ENCODE results near the gene ISYNA1. TPM values are rescaled to one million over a fixed set of nuclear protein-coding genes. Genes with fewer than 3 reads are reported as not detected.

Gene ISYNA1
- total and polyA plus RNA-seq, 2 of the 13 experiments (the other 11 are each of a cell fraction or from before 2014, with no cell fraction given): 29.6 to 48.5 TPM

- TF ChIP-seq SPEN (CRISPR knock-in tag; IDR thresholded peaks at IDR 0.05; ENCODE audit: low read depth) (no peak), ZNF605 (CRISPR knock-in tag; IDR thresholded peaks at IDR 0.05) (peak; percentile 32; the same call in 1 of the 2 replicates), IKZF5 (CRISPR knock-in tag; IDR thresholded peaks at IDR 0.05) (no peak; the same call in 1 of the 2 replicates), SP140L (CRISPR knock-in tag; IDR thresholded peaks at IDR 0.05; ENCODE audit: borderline replicate concordance) (no peak), GATAD2A (CRISPR knock-in tag; IDR thresholded peaks at IDR 0.05) (peak; percentile 10; the same call in 1 of the 2 replicates), CCAR2 (optimal IDR thresholded peaks at IDR 0.05; ENCODE audit: low read depth, low read length) (no peak), ZNF629 (CRISPR knock-in tag; conservative IDR thresholded peaks at IDR 0.05) (no peak), ZNF260 (CRISPR knock-in tag; IDR thresholded peaks at IDR 0.05; ENCODE audit: borderline replicate concordance, low read depth) (no peak), HNRNPLL (IDR thresholded peaks at IDR 0.05; ENCODE audit: low read depth, low read length, poor library complexity, severe bottlenecking) (peak; percentile 89), HMG20B (CRISPR knock-in tag; conservative IDR thresholded peaks at IDR 0.05) (no peak), SOX6 (IDR thresholded peaks at IDR 0.05) (no peak), SOX6 (CRISPR knock-in tag; IDR thresholded peaks at IDR 0.05) (no peak; the same call in 1 of the 2 replicates), ZNF574 (CRISPR knock-in tag; IDR thresholded peaks at IDR 0.05) (peak; percentile 20; the same call in 1 of the 2 replicates), ZFX (CRISPR knock-in tag; IDR thresholded peaks at IDR 0.05; ENCODE audit: low read depth) (peak; percentile 33; the same call in 1 of the 2 replicates), ZNF776 (CRISPR knock-in tag; IDR thresholded peaks at IDR 0.05) (no peak), GATA4 (IDR thresholded peaks at IDR 0.05; ENCODE audit: borderline replicate concordance, low read depth) (0 out of 2 replicates have a peak, but pooled peaks have one; percentile 1), SKI (IDR thresholded peaks at IDR 0.05; ENCODE audit: partially characterized antibody) (no peak), POGZ (CRISPR knock-in tag; IDR thresholded peaks at IDR 0.05) (no peak)
- TF ChIP-seq, protein P1, sequence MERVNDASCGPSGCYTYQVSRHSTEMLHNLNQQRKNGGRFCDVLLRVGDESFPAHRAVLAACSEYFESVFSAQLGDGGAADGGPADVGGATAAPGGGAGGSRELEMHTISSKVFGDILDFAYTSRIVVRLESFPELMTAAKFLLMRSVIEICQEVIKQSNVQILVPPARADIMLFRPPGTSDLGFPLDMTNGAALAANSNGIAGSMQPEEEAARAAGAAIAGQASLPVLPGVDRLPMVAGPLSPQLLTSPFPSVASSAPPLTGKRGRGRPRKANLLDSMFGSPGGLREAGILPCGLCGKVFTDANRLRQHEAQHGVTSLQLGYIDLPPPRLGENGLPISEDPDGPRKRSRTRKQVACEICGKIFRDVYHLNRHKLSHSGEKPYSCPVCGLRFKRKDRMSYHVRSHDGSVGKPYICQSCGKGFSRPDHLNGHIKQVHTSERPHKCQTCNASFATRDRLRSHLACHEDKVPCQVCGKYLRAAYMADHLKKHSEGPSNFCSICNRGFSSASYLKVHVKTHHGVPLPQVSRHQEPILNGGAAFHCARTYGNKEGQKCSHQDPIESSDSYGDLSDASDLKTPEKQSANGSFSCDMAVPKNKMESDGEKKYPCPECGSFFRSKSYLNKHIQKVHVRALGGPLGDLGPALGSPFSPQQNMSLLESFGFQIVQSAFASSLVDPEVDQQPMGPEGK (CRISPR knock-in tag; IDR thresholded peaks at IDR 0.05): peak; percentile 68
- TF ChIP-seq, protein P2, sequence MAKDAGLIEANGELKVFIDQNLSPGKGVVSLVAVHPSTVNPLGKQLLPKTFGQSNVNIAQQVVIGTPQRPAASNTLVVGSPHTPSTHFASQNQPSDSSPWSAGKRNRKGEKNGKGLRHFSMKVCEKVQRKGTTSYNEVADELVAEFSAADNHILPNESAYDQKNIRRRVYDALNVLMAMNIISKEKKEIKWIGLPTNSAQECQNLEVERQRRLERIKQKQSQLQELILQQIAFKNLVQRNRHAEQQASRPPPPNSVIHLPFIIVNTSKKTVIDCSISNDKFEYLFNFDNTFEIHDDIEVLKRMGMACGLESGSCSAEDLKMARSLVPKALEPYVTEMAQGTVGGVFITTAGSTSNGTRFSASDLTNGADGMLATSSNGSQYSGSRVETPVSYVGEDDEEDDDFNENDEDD (CRISPR knock-in tag; IDR thresholded peaks at IDR 0.05; ENCODE audit: borderline replicate concordance): peak; percentile 78; the same call in 1 of the 2 replicates
- TF ChIP-seq, protein P3, sequence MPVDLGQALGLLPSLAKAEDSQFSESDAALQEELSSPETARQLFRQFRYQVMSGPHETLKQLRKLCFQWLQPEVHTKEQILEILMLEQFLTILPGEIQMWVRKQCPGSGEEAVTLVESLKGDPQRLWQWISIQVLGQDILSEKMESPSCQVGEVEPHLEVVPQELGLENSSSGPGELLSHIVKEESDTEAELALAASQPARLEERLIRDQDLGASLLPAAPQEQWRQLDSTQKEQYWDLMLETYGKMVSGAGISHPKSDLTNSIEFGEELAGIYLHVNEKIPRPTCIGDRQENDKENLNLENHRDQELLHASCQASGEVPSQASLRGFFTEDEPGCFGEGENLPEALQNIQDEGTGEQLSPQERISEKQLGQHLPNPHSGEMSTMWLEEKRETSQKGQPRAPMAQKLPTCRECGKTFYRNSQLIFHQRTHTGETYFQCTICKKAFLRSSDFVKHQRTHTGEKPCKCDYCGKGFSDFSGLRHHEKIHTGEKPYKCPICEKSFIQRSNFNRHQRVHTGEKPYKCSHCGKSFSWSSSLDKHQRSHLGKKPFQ (CRISPR knock-in tag; IDR thresholded peaks at IDR 0.05; ENCODE audit: insufficient replicate concordance): no peak
Measured at GRCh38 chr19:18416778-18417249, 21.1 kb downstream of the ISYNA1 start (continued).
